Vagina (tissue), 2 donors: ENCODE measurements around the gene KAT7. TPM values are rescaled to one million over a fixed set of nuclear protein-coding genes. Genes with fewer than 3 reads are reported as not detected.
A peak's percentile ranks its signal among the peaks of the same experiment; 100 is the strongest.

Experiments used
- DNase-seq, 2 donors: peaks; one replicate each; pipeline ENCODE4 v3.0.0-alpha.2; 2017; ENCODE audit errors: extremely low spot score in 2 of 2
- H3K27ac ChIP-seq: fragments of 200-600 bp; sonication (generic); one replicate; pipeline ENCODE4 v1.5.1; 2019
- H3K27me3 ChIP-seq: fragments of 200-600 bp; sonication (generic); one replicate; pipeline ENCODE4 v1.5.1; 2019
- H3K36me3 ChIP-seq, 2 donors: fragments of 200-600 bp; sonication (generic); one replicate each; pipeline ENCODE4 v1.5.1; 2017 to 2019
- H3K4me1 ChIP-seq: fragments of 200-600 bp; sonication (generic); one replicate; pipeline ENCODE4 v1.5.1; 2019
- H3K4me3 ChIP-seq, 2 donors: fragments of 200-600 bp; sonication (generic); 1 replicate in 1 of 2; 2 replicates in 1 of 2; pipeline ENCODE4 v1.5.1; 2016 to 2019
- H3K9me3 ChIP-seq: fragments of 200-600 bp; sonication (generic); one replicate; pipeline ENCODE4 v1.5.1; 2019
- POLR2A ChIP-seq, 2 donors: fragments of 450-650 bp; IDR thresholded peaks; one replicate each; pipeline ENCODE4 v1.6.1; 2017; ENCODE audit warnings: antibody characterized with exemption in 2 of 2, mild to moderate bottlenecking in 2 of 2, moderate library complexity in 2 of 2
- POLR2AphosphoS5 ChIP-seq, 2 donors: sonication (generic); formaldehyde crosslinking; IDR thresholded peaks; one replicate each; pipeline ENCODE4 v1.9.0; 2017; ENCODE audit warnings: antibody characterized with exemption in 2 of 2, mild to moderate bottlenecking in 2 of 2, low read depth in 1 of 2; ENCODE audit not compliant: insufficient read depth in 1 of 2
- intact Hi-C: fragments of 100-400 bp; cut with DNase I; formaldehyde crosslinking; loops from one replicate; pipeline ENCODE4 v1.15.1; 2023
- total RNA-seq: library from RNA; depleted of rRNA; stranded (reverse); fragments of >200 nt; gene quantifications from one replicate; pipeline ENCODE4 v1.2.3, GENCODE V29; 2016
- TF ChIP-seq, protein P1 (sequence below), 3 experiments: fragments of 450-650 bp in 2 of 3; fragments of 200-600 bp in 1 of 3; sonication (generic) in 1 of 3; IDR thresholded peaks; one replicate each; pipeline ENCODE4 v1.5.1; 2017 to 2019; ENCODE audit warnings: antibody characterized with exemption in 3 of 3, mild to moderate bottlenecking in 2 of 3, moderate library complexity in 2 of 3

KAT7 gene
- total RNA-seq, 1 donor from 2014 or later, result 36.1 TPM

GRCh38 chr17:49766918-49767530 lies 21.5 kb upstream of the KAT7 start:
- peaks cover 21% of the 10 kb centered on the region for H3K4me1 ChIP-seq
- intact Hi-C loops, result no loop called here
- H3K27me3 ChIP-seq, result no peaks in the 10 kb centered on the region
- H3K36me3 ChIP-seq, result no peaks in the 10 kb centered on the region
- no peak overlapping the region for H3K4me3 ChIP-seq
- DNase-seq, result no peak
- TF ChIP-seq POLR2A (IDR thresholded peaks at IDR 0.05) (no peak), POLR2AphosphoS5 (IDR thresholded peaks at IDR 0.05; ENCODE audit: insufficient read depth in 1 of 2, low read depth in 1 of 2) (no peak)
- TF ChIP-seq, protein P1, sequence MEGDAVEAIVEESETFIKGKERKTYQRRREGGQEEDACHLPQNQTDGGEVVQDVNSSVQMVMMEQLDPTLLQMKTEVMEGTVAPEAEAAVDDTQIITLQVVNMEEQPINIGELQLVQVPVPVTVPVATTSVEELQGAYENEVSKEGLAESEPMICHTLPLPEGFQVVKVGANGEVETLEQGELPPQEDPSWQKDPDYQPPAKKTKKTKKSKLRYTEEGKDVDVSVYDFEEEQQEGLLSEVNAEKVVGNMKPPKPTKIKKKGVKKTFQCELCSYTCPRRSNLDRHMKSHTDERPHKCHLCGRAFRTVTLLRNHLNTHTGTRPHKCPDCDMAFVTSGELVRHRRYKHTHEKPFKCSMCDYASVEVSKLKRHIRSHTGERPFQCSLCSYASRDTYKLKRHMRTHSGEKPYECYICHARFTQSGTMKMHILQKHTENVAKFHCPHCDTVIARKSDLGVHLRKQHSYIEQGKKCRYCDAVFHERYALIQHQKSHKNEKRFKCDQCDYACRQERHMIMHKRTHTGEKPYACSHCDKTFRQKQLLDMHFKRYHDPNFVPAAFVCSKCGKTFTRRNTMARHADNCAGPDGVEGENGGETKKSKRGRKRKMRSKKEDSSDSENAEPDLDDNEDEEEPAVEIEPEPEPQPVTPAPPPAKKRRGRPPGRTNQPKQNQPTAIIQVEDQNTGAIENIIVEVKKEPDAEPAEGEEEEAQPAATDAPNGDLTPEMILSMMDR (IDR thresholded peaks at IDR 0.05), result no peak
- no peak overlapping the region for H3K27ac ChIP-seq
- no peaks in the 10 kb centered on the region for H3K9me3 ChIP-seq

GRCh38 chr17:49775546-49776260 lies 12.8 kb upstream of the KAT7 start:
- H3K36me3 ChIP-seq, result no peaks in the 10 kb centered on the region
- no peaks in the 10 kb centered on the region for H3K27me3 ChIP-seq
- H3K4me1 ChIP-seq, result peaks cover 19% of the 10 kb centered on the region
- H3K4me3 ChIP-seq, result no peak overlapping the region
- intact Hi-C loops, result loop anchor here (5.0 kb wide), 1 partner anchor 68 kb away; the partner anchor contains the start of gene SLC35B1
- TF ChIP-seq POLR2AphosphoS5 (IDR thresholded peaks at IDR 0.05; ENCODE audit: insufficient read depth in 1 of 2, low read depth in 1 of 2), result peak in 1 of 2 donors; percentile 42
- TF ChIP-seq POLR2A (IDR thresholded peaks at IDR 0.05), result no peak
- H3K9me3 ChIP-seq, result no peaks in the 10 kb centered on the region
- DNase-seq, result no peak
- H3K27ac ChIP-seq, result peak overlapping the region; percentile 57

GRCh38 chr17:49776551-49777300 lies 11.8 kb upstream of the KAT7 start:
- TF ChIP-seq POLR2A (IDR thresholded peaks at IDR 0.05), result no peak
- no peak for TF ChIP-seq POLR2AphosphoS5 (IDR thresholded peaks at IDR 0.05; ENCODE audit: insufficient read depth in 1 of 2, low read depth in 1 of 2)
- TF ChIP-seq, protein P1 (IDR thresholded peaks at IDR 0.05), result no peak
- Histone ChIP-seq H3K27me3 (no peaks in the 10 kb centered on the region), H3K27ac (peak overlapping the region; percentile 57), H3K4me3 (no peak overlapping the region), H3K9me3 (no peaks in the 10 kb centered on the region), H3K36me3 (no peaks in the 10 kb centered on the region), H3K4me1 (peaks cover 19% of the 10 kb centered on the region)
- no peak for DNase-seq
- intact Hi-C loops, result loop anchor here (5.0 kb wide), 1 partner anchor 69 kb away; the partner anchor contains the start of gene SLC35B1

DNA sequence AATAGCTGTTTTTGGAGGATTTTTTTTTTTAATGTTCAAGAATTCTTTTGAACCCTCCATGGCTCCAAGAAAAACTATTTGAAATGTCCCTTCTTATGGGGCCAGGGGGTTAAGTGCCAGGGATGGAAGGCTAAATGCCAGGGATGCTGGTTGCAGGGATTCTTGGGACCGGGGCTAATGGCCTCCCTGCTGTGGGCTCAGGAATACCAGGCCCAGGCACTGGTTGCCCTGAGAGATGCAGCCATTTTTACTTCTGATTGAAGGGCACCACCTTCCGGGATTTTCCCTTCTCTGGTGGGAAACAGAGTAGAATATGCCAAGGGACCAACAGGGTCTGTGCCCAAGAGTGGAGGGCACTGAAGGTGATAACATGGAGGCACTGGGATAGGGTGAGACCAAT lies 10.9 kb upstream of the KAT7 start:
- no peak for DNase-seq
- H3K36me3 ChIP-seq, result no peaks in the 10 kb centered on the region
- no peaks in the 10 kb centered on the region for H3K9me3 ChIP-seq
- TF ChIP-seq POLR2A (IDR thresholded peaks at IDR 0.05), result no peak
- TF ChIP-seq, protein P1 (IDR thresholded peaks at IDR 0.05), result no peak
- no peak for TF ChIP-seq POLR2AphosphoS5 (IDR thresholded peaks at IDR 0.05; ENCODE audit: insufficient read depth in 1 of 2, low read depth in 1 of 2)
- peaks cover 19% of the 10 kb centered on the region for H3K4me1 ChIP-seq
- intact Hi-C loops, result loop anchor here (5.0 kb wide), 1 partner anchor 70 kb away; the partner anchor contains the start of gene SLC35B1
- H3K4me3 ChIP-seq, result no peak overlapping the region
- no peaks in the 10 kb centered on the region for H3K27me3 ChIP-seq
- peak overlapping the region; percentile 57 for H3K27ac ChIP-seq

- Histone ChIP-seq H3K4me3 (no peak overlapping the region), H3K9me3 (no peaks in the 10 kb centered on the region), H3K27me3 (no peaks in the 10 kb centered on the region), H3K36me3 (no peaks in the 10 kb centered on the region), H3K27ac (no peak overlapping the region), H3K4me1 (peaks cover 19% of the 10 kb centered on the region)
- TF ChIP-seq, protein P1 (IDR thresholded peaks at IDR 0.05), result no peak
- TF ChIP-seq POLR2A (IDR thresholded peaks at IDR 0.05) (no peak), POLR2AphosphoS5 (IDR thresholded peaks at IDR 0.05; ENCODE audit: insufficient read depth in 1 of 2, low read depth in 1 of 2) (no peak)
- intact Hi-C loops, result loop anchor here (5.0 kb wide), 1 partner anchor 72 kb away; the partner anchor contains the start of gene SLC35B1
- no peak for DNase-seq
Measured at GRCh38 chr17:49779156-49779738, 9.2 kb upstream of the KAT7 start.
